Adrenal gland (tissue), 12 donors: ENCODE data around the gene EVC. TPM values are rescaled to one million over a fixed set of nuclear protein-coding genes. Genes with fewer than 3 reads are reported as not detected.

Source experiments
- DNase-seq, 7 donors: peaks; one replicate each; pipeline ENCODE4 v3.0.0-alpha.2; 2019 to 2020
- H3K27ac ChIP-seq, 5 donors: fragments of 200-600 bp; sonication (generic) in 4 of 5; 1 replicate in 3 of 5; 2 replicates in 2 of 5; pipeline versions ENCODE4 v1.5.1 to v1.8.0; 2016 to 2020; ENCODE audit warnings: mild to moderate bottlenecking in 1 of 5
- H3K27me3 ChIP-seq: fragments of 200-600 bp; 2 replicates; pipeline ENCODE4 v1.8.0; 2021
- H3K36me3 ChIP-seq, 2 donors: fragments of 200-600 bp; replicated peaks in 1 of 2; 1 replicate in 1 of 2; 2 replicates in 1 of 2; pipeline versions ENCODE4 v1.5.1 to v1.8.0; 2018 to 2022
- H3K4me1 ChIP-seq, 2 donors: fragments of 200-600 bp; replicated peaks in 1 of 2; 1 replicate in 1 of 2; 2 replicates in 1 of 2; pipeline versions ENCODE4 v1.5.1 to v1.8.0; 2018 to 2021
- H3K4me3 ChIP-seq, 4 donors: fragments of 200-600 bp; sonication (generic) in 3 of 4; one replicate each; pipeline ENCODE4 v1.5.1; 2016 to 2018
- H3K9me3 ChIP-seq, 3 donors: fragments of 200-600 bp; sonication (generic) in 1 of 3; replicated peaks in 1 of 3; 1 replicate in 2 of 3; 2 replicates in 1 of 3; pipeline versions ENCODE4 v1.5.1 to v1.8.0; 2016 to 2021
- CTCF ChIP-seq, 6 experiments: fragments of 450-650 bp in 4 of 6; fragments of 200-600 bp in 2 of 6; sonication (generic) in 1 of 6; IDR thresholded peaks; 1 replicate in 5 of 6; 2 replicates in 1 of 6; pipeline versions ENCODE4 v1.5.1 to v1.8.0; 2016 to 2021; ENCODE audit warnings: antibody characterized with exemption in 6 of 6, mild to moderate bottlenecking in 2 of 6, moderate library complexity in 1 of 6
- POLR2A ChIP-seq, 2 donors: fragments of 450-650 bp; IDR thresholded peaks; one replicate each; pipeline ENCODE4 v1.6.1; 2017; ENCODE audit warnings: antibody characterized with exemption in 2 of 2, mild to moderate bottlenecking in 2 of 2, moderate library complexity in 1 of 2
- WGBS, 4 donors: extraction: QIAGEN DNeasy Blood & Tissue Kit in 2 of 4; methylation state at CpG; one replicate each; pipeline versions ENCODE4 v1.1.5 to v1.1.7; 2013 to 2017; 5-methylcytosine and 5-hydroxymethylcytosine counted together
- intact Hi-C, 2 donors: fragments of 100-400 bp; cut with DNase I; formaldehyde crosslinking; loops; one replicate each; pipeline versions ENCODE4 v1.14.1 to v1.15.0; 2022 to 2023
- polyA plus RNA-seq, 3 donors: library from polyadenylated mRNA; stranded (reverse); fragments of 200-250 nt in 2 of 3; fragments of 350-450 nt in 1 of 3; fragmentation: Illumina TruSeq in 1 of 3; extraction: RNeasy Lipid Tissue Mini Kit (QIAGEN cat#74804) in 1 of 3; gene quantifications; one replicate each; pipeline ENCODE4 v1.2.3, GENCODE V29; 2013 to 2014
- total RNA-seq, 9 donors: library from RNA; depleted of rRNA in 4 of 9; stranded (reverse); fragments of >200 nt in 4 of 9; fragments of 120-200 nt in 1 of 9; fragmentation: NEBNext Ultra II Directional in 1 of 9; extraction: Animal tissue kit (Norgen Biotek cat#: 25700) in 1 of 9; gene quantifications; one replicate each; pipeline versions ENCODE4 v1.1.0 to v1.2.4, GENCODE V29; 2013 to 2023
- donor health status: healthy with polysubstance abuse.
- donor health status: Bipolar disorder and iron deficiency.
- donor health status: DM: yes; HTN: yes; CAD: no.
- donor health status: DM: no; HTN: no; CAD: no.
- donor health status: DM: no; HTN: no; CAD: no.
- donor health status: DM: yes; HTN: yes; CAD: no.

Gene EVC
- total and polyA plus RNA-seq, 12 donors = 1.0 to 23.7 (median 10.1) TPM

GRCh38 chr4:5710065-5710960 lies 688 bp upstream of the EVC start:
- Histone ChIP-seq H3K4me3 (peak overlapping the region in 2 of 4 donors; percentile 17 to 62), H3K9me3 (no peaks in the 10 kb centered on the region), H3K27ac (peak overlapping the region in 3 of 5 donors; percentile 34 to 80 (median 57)), H3K27me3 (no peaks in the 10 kb centered on the region), H3K4me1 (peaks cover 0 to 12% of the 10 kb centered on the region in 2 donors), H3K36me3 (no peaks in the 10 kb centered on the region)
- peak in 1 of 7 donors; percentile 14 for DNase-seq
- 17 to 24% (median 21%) methylated on average over 12 to 13 of the region's 13 CpGs for WGBS, 4 donors
- intact Hi-C loops = no loop called here
- TF ChIP-seq CTCF (IDR thresholded peaks at IDR 0.05) = peak in 5 of 6 experiments; percentile 18 to 42 (median 21)
- TF ChIP-seq POLR2A (IDR thresholded peaks at IDR 0.05) = no peak

- peak in 6 of 7 donors; percentile 20 to 52 (median 34) for DNase-seq
- H3K4me3 ChIP-seq = peak overlapping the region in 1 of 4 donors; percentile 62
- TF ChIP-seq CTCF (IDR thresholded peaks at IDR 0.05) (no peak), POLR2A (IDR thresholded peaks at IDR 0.05) (no peak)
- WGBS, 4 donors = 16 to 56% (median 19%) methylated on average over 10 to 52 of the region's 52 CpGs
- H3K9me3 ChIP-seq = no peaks in the 10 kb centered on the region
- peaks cover 0 to 12% of the 10 kb centered on the region in 2 donors for H3K4me1 ChIP-seq
- H3K27ac ChIP-seq = peak overlapping the region in 1 of 5 donors; percentile 80
- no peaks in the 10 kb centered on the region for H3K36me3 ChIP-seq
- intact Hi-C loops = no loop called here
- no peaks in the 10 kb centered on the region for H3K27me3 ChIP-seq
These were observed 631 bp downstream of the EVC start for GRCh38 chr4:5711479-5712184.

- intact Hi-C loops = no loop called here
- no peak overlapping the region for H3K4me3 ChIP-seq
- DNase-seq = no peak
- no peak overlapping the region for H3K27ac ChIP-seq
- peaks cover 0 to 11% of the 10 kb centered on the region in 2 donors for H3K4me1 ChIP-seq
- no peaks in the 10 kb centered on the region for H3K27me3 ChIP-seq
- TF ChIP-seq CTCF (IDR thresholded peaks at IDR 0.05) (no peak), POLR2A (IDR thresholded peaks at IDR 0.05) (no peak)
- no peaks in the 10 kb centered on the region for H3K9me3 ChIP-seq
- H3K36me3 ChIP-seq = no peaks in the 10 kb centered on the region
- WGBS, 4 donors = 90 to 100% (median 95%) methylated on average over 7 of the region's 7 CpGs
These were observed 1.5 kb downstream of the EVC start for GRCh38 chr4:5712517-5712916.

- DNase-seq = peak in 1 of 7 donors; percentile 14
- no peaks in the 10 kb centered on the region for H3K9me3 ChIP-seq
- no peak overlapping the region for H3K4me3 ChIP-seq
- peaks cover 0 to 7% of the 10 kb centered on the region in 2 donors for H3K4me1 ChIP-seq
- H3K27me3 ChIP-seq = no peaks in the 10 kb centered on the region
- no peaks in the 10 kb centered on the region for H3K36me3 ChIP-seq
- 86 to 96% (median 91%) methylated on average over 3 of the region's 3 CpGs for WGBS, 4 donors
- no peak overlapping the region for H3K27ac ChIP-seq
- intact Hi-C loops = no loop called here
- TF ChIP-seq POLR2A (IDR thresholded peaks at IDR 0.05) (no peak), CTCF (IDR thresholded peaks at IDR 0.05) (no peak)
These were observed 1.9 kb downstream of the EVC start for GRCh38 chr4:5712931-5713330.
